HG03095 (cell line): ENCODE results near the gene DNMT1.
A peak's percentile ranks its signal among the peaks of the same experiment; 100 is the strongest.
"Not testable (repeated sequence)": the region's sequence is repeated elsewhere in the genome, so short reads cannot be mapped to it uniquely, and the experiment has no call there.

Source experiments
- ATAC-seq: cut with Tn5 transposase; IDR thresholded peaks from one replicate; pipeline ENCODE4 v1.9.1; 2021; ENCODE audit warnings: moderate library complexity; ENCODE audit not compliant: unreplicated experiment

DNMT1 gene

DNA sequence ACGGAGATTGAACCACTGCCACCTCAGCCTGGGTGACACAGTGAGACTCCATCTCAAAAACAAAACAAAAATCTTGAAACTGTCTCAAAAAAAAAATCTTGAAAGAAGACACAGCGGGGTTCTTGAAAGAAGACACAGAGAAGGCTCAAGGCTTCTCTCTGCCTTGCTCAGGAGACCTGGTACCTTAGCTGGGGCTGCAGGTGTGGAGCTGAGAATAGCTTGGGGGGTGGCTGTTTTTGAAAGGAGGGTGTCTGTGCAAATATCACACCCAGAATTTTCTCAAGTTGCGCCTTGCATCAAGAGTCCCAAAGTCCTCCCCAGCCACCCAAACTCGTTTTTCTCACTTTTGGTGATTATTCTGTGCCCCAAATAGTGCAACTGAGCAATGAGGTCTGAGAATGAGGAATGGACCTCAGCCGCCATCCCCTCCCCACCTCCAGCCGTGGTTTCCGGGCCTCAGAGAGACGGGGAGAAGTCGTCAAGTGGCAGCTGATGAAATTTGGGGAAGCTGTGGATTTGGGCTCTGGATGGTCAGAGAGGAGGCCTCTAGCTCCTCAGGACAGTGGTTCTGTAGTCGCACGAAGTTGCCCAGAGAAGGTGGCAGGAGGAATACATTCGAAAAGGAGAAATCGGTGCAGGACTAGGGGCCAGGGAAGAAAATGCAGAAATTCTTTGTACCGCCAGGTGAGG lies 27.6 kb upstream of the DNMT1 start:
- no peak for ATAC-seq

GRCh38 chr19:10220695-10221094 lies 25.9 kb upstream of the DNMT1 start:
- no peak for ATAC-seq

- no peak for ATAC-seq
Measured at GRCh38 chr19:10219678-10220077, 24.9 kb upstream of the DNMT1 start.

DNA sequence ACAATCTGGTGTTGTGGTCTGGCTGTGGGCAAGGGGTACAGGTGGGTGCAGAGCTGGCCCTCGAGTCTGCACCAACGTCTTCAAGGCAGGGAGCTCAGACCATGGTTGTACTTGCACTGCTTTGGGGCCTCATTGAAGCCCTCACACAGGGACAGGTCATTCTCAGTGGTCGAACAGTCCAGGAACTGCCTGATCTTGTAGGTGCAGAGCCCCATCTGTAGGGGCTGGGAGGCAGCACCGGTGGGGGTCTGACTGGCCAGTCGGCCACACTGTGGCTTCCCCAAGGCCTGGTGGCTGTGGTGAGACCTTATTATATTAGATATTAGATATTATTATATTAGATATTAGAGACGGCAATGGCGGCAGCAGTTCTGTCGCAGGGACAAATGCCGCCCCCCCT lies 22.3 kb upstream of the DNMT1 start:
- ATAC-seq = no peak

GRCh38 chr19:10214784-10215183 lies 20.0 kb upstream of the DNMT1 start:
- no peak for ATAC-seq

DNA sequence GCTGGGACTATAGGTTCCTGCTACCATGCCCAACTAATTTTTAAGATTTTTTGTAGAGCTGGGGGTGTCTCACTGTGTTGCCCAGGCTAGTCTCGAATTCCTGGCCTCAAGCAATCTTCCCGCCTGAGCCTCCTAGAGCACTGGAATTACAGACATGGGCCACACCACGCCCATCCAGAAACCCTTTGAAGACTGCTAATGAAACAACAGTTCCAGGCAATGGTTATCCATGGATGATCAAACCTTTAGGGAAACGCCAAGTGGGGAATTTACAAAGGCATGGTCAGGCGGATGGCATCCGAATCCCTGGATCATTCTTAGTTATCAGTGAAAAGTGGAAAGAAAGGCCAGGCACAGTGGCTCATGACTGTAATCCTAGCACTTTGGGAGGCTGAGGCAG lies 16.9 kb upstream of the DNMT1 start:
- no peak for ATAC-seq

GRCh38 chr19:10211061-10211460 lies 16.3 kb upstream of the DNMT1 start:
- no peak for ATAC-seq

DNA sequence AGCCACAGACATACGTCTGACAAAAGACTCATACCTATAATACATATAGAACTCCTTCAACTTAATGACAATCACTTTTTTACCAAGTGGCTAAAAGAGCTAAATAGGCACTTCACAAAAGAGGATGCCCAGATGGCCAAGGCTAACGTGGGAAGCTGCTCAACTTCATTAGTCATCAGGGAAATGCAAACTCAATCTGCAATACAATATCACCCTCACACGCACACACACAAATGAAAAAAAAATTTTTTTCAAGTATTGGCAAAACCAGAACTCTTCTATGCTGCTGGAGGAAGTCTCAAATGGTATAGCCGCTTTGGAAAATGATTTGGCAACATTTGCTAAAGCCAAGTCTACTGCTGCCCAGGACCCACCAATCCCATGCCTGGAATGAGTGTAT lies 14.6 kb upstream of the DNMT1 start:
- no peak for ATAC-seq

GRCh38 chr19:10207026-10207425 lies 12.3 kb upstream of the DNMT1 start:
- ATAC-seq = no peak

GRCh38 chr19:10206226-10206885 lies 11.6 kb upstream of the DNMT1 start:
- no peak for ATAC-seq

DNA sequence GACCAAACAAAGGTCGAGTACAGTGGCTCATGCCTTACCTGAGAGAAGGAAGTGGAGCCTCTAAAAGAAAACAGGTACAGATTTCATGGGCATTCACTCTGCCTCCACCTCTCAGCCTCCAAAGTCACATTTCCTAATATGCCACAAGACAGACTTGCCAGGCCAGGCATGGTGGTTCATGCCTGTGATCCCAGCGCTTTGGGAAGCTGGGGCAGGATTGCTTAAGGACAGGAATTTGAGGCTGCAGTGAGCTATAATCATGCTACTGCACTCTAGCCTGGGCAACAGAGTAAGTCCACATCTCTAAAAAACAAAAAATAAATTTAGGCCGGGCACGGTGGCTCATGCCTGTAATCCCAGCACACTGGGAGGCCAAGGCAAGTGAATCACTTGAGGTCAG lies 10.9 kb upstream of the DNMT1 start:
- no peak for ATAC-seq

GRCh38 chr19:10203686-10204085 lies 8.9 kb upstream of the DNMT1 start:
- no peak for ATAC-seq

GRCh38 chr19:10201176-10201575 lies 6.4 kb upstream of the DNMT1 start:
- ATAC-seq = no peak

GRCh38 chr19:10200101-10200500 lies 5.3 kb upstream of the DNMT1 start:
- not testable (repeated sequence) for ATAC-seq

DNA sequence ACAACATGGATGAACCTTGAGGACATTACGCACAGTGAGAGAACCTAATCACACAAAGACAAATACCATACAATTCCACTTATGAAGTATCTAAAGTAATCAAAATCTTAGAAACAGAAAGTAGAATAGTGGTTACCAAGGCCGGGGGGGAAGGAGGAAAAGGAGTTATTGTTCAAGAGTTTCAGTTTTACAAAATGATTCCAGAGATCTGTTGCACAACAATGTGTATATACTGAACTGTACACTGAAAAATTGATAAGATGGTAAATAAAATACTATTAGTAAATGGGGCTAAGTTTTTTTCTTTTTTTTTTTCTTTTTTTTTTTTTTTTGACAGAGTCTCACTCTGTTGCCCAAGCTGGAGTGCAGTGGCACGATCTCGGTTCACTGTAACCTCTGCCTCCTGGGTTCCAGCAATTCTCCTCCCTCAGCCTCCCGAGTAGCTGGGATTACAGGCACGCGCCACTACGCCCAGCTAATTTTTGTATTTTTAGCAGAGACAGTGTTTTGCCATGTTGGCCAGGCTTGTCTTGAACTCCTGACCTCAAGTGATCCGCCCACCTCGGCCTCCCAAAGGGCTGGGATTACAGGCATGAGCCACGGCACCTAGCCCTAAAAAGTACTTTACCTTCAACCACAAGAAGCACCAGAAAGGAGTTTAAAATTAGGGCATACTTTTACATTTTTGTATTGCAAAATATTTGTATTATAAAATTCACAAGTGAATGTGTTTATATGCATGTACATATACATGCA lies 4.3 kb upstream of the DNMT1 start:
- ATAC-seq = not testable (repeated sequence)

- ATAC-seq = peak; percentile 10
Measured at GRCh38 chr19:10195199-10195519, 406 bp upstream of the DNMT1 start.

DNA sequence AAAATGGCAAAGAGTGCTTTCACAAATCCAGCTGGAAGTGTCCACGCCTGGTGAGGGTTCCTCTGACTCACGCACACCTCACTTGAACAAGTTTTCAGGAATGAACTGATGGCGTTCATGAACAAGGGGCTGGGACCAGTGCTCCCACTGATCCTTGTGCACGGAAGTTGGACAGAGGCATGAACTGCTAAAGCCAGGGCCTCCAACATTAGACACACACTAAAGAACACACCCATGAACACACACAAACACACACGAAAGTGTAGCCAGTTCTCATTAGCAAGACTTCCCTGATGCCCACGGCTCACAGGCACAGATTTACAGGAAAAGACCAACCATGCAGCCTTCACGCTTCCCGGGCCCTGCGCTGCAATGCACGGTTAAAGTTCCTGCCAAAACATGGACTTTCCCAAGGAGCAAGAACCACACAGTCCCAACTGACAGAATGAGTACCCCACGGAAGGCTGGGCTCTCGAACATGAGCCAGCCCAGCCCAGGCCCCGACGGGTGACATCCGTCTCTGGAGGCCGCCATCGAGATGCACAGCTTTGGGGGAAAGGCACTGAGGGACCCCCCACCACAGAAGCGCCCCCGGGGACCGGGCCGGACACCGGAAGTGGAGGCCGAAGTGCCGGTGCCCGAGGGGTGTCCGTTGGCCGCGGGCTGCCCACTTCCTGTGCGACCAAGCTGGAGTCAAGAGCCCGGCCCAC lies 808 bp downstream of the DNMT1 start:
- no peak for ATAC-seq

DNA sequence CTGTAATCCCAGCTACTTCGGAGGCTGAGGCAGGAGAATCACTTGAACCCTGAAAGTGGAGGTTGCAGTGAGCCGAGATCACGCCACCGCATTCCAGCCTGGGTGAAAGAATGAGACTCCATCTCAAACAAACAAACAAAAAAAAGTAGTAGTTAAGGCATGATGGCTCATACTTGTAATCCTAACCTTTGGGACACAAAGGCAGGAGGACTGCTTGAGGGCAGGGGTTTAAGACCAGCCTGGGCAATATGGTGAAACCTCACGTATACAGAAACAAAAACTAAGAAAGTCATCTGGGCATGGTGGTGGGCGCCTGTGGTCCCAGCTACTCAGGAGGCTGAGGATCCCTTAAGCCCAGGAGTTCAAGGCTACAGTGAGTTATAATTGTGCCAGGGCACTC lies 1.8 kb downstream of the DNMT1 start:
- ATAC-seq = no peak

- no peak for ATAC-seq
Measured at GRCh38 chr19:10191347-10191746, 3.4 kb downstream of the DNMT1 start.

DNA sequence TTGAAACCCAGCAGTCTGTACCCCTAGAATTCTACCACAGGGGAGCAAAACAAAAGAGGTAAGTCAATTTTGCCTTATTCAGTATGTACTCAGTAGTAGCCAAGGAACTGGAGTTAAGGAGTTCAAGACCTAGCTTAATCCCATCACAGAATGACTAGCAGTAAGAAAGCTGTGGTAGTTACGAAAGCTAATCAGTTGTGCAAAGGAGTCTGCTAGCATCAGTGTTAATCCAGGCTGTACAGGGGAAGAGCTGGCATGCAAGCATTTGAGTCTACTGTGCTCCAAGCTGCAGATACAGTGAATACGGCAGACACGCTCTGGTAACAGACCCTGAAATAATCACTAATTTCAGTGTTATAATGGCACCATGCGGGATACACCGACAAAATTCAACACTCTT lies 4.7 kb downstream of the DNMT1 start:
- no peak for ATAC-seq

- no peak for ATAC-seq
Measured at GRCh38 chr19:10189616-10190015, 5.1 kb downstream of the DNMT1 start.

DNA sequence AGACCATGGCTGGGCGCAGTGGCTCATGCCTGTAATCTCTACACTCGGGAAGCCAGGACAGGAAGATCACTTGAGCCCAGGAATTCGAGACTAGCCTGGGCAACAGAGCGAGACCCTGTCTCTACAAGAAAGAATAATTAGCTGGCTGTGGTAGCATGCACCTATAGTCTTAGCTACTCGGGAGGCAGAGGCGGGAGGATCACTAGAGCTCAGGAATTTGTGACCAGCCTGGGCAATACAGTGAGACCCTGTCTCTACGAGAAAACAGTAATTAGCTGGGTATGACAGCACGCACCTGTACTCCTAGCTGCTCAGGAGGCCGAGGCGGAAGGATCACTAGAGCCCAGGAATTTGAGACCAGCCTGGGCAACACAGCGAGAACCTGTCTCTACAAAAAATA lies 7.4 kb downstream of the DNMT1 start:
- ATAC-seq = no peak
